Posterior cingulate gyrus (tissue), 11 donors: Measurements from ENCODE around the gene TAS2R1.

Experiments
- DNase-seq, 10 donors: peaks; one replicate each; pipeline versions ENCODE4 v3.0.0 to v3.0.0-alpha.2; 2020 to 2021; ENCODE audit warnings: mixed read lengths in 3 of 10
- intact Hi-C: fragments of 100-400 bp; cut with DNase I; formaldehyde crosslinking; loops from one replicate; pipeline ENCODE4 v1.15.1; 2023

The TAS2R1 gene

DNA sequence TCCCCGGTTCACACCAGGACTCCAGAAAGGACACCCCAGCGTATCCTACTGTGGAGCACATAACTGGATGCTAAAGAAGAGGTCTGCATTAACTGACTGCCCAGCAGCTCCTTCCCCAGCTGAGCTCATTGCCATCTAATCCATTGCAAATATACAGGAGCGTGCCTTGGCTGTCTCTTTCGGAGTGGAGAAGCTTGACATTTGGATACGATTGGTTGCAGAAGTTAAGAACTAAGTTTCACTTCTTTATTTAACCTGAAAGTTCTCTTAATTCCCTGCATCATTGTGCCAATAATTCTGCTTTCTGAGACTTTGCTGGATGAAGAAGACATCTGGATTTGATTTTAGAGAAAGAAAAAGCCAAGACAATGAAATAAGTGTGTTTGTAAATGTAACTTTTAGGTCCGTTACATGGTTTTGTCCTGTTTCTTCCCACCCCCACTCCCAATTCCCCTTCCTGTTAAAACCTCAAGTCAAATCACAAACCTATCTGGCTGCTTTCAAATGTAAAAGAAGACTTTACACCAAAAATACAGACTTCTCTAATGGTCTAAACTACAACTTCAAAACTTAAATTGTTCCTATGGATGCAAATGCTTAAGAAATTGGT lies 33.9 kb downstream of the TAS2R1 start:
- no peak for DNase-seq
- intact Hi-C loops = no loop called here

DNA sequence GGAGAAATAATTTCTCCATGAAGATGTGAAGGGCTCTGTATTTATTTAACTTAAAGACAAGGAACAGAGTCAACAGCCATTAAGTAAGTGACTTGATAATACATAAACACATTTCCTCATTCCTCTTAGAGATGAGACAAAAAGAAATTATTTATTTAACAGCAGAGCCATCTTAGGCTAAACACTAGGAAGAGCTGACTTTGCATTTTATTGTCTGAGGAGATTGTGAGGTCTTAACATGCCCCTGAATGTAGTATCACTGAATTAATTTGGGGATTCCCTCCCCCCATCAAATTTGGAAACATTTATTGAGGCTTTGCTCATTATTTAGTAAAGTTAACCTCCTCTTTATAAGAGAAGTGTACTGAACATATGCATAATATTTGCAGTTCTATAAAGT lies 35.2 kb downstream of the TAS2R1 start:
- intact Hi-C loops = no loop called here
- DNase-seq = no peak

DNA sequence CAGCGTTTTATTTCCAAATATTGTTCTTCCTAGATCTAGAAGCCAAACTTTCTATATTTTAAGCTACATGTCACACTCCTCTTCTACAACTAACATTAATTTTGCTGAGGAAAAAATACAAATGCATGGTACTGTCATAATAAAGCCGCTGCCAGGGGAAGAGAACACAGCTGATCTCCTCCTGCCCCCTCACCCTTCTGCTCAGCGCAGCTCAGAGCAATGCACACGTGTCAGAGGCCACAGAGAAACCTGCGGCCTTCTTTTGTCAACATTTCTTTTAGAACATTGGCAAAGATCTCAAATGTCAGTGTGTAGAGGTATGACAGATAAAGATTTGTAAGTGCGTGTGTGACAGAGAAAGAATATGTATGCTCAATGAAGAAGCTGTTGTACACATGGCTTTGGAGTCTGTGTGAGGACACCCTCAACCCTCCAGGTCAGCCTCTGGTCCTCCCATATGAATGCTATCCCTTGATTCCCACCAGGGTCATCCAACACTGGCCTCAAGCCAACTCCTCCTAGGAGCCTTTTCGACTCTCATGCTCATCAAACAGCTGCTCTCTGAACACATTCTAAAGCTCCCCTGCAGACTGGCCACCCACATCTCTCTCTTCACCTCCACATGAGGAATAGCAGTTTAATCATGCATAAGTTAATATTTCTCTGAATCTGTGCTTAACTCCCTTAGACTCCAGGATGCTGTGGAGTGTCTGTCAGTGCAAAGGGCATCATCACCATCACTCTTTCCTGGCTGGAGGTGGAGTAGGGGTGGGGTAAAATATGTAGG lies 40.9 kb downstream of the TAS2R1 start:
- intact Hi-C loops = no loop called here
- DNase-seq = no peak

DNA sequence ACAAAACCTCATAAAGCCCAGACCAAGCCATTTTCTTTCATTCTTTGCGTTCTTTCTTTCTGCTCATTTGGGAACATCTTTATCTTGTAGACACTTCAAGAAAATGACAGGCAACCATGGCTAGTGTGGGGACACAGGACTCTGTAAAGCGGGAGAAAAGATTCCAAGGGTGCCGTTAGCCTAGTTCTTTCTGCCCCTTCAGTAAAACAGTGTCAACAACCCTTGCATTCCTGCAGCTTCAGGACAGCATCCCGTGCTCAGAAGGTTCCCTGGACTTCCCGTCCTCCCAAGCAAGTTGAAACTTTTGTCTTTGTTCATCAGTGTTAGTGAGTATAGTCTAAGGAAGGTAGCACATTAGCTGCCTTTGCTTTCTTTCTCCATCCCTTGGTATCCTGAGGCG lies 41.9 kb downstream of the TAS2R1 start:
- no peak for DNase-seq
- intact Hi-C loops = no loop called here

DNA sequence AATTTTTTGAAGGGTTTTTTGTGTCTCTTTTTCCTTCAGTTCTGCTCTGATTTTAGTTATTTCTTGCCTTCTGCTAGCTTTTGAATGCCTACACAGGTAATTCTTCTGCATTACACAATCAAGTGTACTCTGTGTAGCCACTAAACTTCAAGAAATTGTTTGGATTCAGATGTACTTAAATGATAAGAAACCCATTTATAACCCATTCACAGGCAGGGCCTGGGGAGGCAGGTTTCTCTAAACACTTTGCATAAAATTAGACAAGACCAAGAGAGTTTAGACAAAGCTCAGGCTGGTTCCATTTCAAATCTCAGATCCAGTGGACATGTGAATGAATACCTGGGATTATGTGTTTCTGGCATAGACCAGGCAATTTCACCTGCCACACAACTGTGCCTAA lies 43.0 kb downstream of the TAS2R1 start:
- DNase-seq = no peak
- intact Hi-C loops = no loop called here

DNA sequence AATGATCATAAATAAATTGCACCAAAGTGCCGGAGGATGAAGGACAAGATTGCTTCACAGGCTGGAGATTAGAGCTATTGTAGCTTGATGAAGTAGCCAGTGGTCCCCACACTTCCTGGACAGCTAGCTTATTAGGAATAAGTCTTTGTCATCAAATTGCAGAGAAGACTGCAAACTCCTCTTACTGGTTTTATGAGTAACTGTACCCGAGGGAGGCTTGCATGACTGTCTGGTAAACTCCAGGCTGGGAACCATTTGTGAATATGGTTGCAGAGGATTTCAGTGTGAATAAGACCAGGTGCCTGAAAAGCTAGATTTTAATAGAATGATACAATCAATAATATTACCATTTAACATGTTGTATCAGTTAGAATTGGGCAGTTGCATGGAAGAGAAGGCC lies 47.7 kb downstream of the TAS2R1 start:
- DNase-seq = no peak
- intact Hi-C loops = no loop called here
